Keratinocyte (primary cell): Measurements from ENCODE around the gene GLTP.

ENCODE experiments used
- CTCF ChIP-seq, 3 experiments: IDR thresholded peaks in 1 of 3; conservative IDR thresholded peaks in 1 of 3; optimal IDR thresholded peaks in 1 of 3; 2 replicates in 2 of 3; 3 replicates in 1 of 3; pipeline versions ENCODE3 to v1.5.1; 2011; ENCODE audit warnings: low read length in 3 of 3, mild to moderate bottlenecking in 3 of 3, moderate library complexity in 2 of 3, control low read depth in 1 of 3, inconsistent platforms in 1 of 3; ENCODE audit not compliant: insufficient read depth in 2 of 3; ENCODE audit errors: extremely low read depth in 1 of 3
- EZH2 ChIP-seq: IDR thresholded peaks from one replicate; pipeline ENCODE4 v1.6.1; 2012; ENCODE audit warnings: inconsistent platforms, mild to moderate bottlenecking, low read length, moderate library complexity

DNA sequence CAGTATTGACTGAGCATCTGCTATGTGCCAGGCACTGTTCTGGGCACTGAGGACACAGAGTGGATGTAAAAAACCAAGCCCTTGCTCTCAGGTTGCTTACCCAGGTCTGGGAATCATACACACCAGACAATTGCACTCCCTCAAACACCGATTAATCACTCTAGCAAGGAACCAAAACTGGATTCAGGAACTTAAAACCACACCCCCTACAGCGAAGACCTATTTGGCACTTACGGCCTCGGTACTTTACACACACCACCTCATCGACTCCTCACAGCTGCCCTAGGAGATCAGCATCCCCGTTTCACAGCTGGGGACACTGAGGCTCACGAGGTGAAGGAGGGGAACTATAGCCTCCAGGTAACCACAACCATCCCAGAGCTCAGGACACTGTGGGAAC is 1.6 kb downstream of the GLTP start:
- no peak for TF ChIP-seq CTCF (optimal IDR thresholded peaks at IDR 0.05 in 1 of 3, IDR thresholded peaks at IDR 0.05 in 1 of 3, conservative IDR thresholded peaks at IDR 0.05 in 1 of 3; ENCODE audit: extremely low read depth in 1 of 3, insufficient read depth in 2 of 3, low read length in 3 of 3)
- TF ChIP-seq EZH2 = no peak
